ENCODE measurements around the gene PSMB1. TPM values are rescaled to one million over a fixed set of nuclear protein-coding genes. Genes with fewer than 3 reads are reported as not detected.

PSMB1 gene
- total RNA-seq (2014; rRNA removed; shearing (Covaris generic)), result 358 and 431 TPM in 2 replicates

DNA sequence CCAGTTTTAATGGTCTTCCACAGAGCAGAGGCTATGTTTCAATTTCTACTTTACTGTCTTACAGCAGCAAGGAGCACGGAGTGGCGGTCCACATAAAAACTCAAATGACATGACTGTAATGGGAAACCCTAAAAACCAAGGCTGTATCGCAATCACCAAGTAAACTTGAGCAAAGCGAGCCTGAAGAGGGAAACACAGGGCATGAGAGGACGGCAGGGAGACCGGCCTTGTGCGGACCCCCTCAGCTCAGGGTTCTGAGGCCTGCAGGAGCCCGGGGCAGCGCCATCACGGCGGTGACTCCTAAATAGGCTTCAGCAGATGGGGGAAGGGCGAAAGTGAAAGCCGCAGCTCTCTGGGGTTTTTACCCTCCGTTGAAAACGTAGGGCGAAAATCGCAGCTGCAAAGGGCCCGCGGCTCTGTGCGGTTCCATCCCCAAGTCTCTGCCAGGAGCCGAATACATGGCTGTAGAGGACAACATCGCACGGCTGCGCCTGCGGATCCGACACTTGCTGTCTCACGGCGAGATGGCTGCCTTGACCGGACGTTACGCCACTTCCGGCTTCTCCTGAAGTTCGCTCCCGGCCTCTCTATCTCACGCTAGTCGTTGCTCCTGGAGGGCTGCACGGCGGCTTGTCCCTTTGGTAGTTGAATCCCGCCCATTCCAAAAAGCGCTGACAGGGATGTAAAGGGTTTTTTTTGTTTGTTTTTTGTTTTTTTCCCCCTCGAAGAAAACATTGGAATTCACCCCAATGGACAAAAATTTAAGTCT lies at the start of gene PSMB1:
Gene PSMB1, minus strand, starts transcription at position 543 of the 769 bp plus-strand sequence. Its CDS starts 65 bp downstream, at position 478.
- peak; percentile 92 for DNase-seq (ENCODE audit: low spot score)

DNA sequence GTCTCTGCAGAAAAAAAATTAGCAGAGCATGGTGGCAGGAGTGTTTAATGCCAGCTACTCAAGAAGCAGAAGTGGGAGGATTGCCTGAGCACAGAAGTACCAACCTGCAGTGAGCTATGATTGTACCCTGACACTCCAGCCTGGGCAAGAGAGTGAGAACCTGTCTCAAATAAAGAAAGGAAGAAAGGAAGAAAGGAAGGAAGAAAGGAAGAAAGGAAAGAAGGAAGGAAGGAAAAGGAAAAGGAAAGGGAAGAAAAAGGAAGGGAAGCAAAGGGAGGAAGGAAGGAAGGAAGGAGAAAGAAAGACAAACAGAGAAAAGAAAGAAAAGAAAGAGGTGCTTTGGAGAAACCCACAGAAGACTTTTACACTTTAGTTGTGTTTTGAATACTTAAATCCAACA lies 44.2 kb upstream of the PSMB1 start:
- DNase-seq (ENCODE audit: low spot score), result no peak

DNA sequence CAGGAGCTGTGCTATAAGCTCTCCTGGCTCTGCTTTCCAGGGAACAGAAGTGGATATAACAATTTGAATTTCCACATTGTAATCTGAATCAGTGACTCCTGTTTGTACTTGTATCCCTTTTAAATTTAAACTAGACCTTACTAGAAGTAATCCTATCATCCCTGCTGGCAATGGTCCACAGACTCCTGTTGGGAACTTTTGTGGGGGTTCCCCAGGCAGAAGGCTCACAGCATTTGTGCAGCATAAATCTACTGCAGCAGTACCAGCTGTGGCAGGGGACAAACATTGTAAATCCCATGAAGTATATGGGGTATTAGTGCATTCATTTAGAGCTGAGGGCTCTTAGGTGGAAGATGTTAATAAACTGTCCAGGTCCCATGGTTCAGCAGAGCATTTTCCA lies 43.3 kb upstream of the PSMB1 start:
- no peak for DNase-seq (ENCODE audit: low spot score)

DNA sequence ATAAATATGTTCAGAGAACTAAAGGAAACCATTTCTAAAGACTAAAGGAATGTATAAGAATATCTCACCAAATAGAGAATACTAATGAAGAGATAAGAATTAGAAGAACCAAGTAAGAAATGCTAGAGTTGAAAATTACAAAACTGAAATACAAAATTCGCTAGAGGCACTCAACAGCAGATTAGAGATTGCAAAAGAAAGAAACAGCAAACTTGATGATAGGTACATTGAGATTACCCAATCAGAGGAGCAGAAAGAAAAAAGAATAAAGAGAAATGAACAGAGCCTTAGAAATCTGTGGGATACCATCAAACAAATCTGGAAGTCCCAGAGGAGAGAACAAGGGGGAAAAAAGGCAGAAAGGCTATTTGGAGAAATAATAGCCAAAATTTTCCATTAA lies 37.6 kb upstream of the PSMB1 start:
- DNase-seq (ENCODE audit: low spot score), result no peak

DNA sequence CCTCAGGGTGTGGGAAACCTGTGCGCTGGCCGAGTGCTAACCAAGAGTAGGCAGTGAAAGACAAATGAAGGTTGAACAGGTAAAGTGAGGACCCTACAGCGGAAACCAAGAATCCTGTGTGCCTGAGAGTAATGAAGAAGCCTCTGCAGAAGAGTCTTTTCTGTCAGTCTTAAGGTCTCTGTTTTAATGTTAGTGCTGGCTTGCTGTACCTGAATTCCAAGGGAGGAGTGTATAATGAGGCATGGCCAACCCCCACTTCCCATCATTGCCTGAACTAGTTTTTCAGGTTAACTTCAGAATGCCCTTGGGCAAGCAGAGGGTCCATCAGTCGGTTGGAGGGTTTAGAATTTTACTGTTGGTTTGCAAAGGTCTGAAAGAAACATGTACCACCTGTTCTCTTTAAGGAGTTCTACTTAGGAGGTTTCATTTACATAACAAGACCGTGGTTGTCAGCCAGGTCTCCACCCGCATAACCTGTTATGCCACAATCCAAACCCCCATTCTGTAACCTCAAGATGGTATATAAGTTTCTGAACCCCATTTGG lies 31.9 kb upstream of the PSMB1 start:
- DNase-seq (ENCODE audit: low spot score), result peak; percentile 60

DNA sequence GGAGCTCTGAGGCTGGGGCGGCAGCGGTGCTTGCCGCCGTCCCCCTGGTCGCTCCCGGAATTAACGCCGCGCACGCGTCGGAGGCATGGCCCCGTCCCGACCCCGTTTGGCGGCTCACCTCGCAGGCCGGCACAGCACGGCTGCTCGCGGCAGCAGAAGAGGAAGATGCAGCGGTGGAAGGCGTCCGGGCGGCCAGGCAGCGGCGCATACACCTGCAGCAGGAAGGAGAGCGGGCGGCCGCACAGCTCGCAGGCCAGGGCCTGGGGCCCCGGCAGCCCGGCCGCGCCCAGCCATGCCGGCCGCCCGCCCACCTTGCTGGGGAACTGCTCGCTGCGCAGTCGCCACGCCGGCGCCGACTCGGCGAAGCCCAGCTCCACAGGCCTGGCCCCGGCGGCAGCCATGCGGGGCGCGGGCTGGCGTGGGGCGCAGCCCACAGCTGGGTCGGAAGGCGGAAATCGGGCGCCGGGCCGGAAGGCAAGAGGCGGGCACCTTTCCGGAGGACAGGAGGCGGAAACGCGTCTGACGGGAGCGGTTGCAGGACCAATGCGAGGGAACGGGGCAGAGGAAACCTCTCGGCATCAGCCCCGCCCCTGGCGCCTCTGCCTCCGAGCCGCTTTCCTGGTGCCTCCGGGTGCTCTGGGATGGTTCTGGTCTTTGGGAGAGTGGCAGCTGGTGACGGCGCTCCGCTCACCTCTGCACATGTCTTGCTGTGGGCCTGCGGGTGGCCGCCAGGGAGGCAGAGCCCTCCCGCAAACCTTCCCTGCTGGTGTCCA lies 31.3 kb upstream of the PSMB1 start, which contains the start of gene PDCD2:
Gene PDCD2, minus strand, starts transcription at position 457 of the 773 bp plus-strand sequence. Its CDS starts 56 bp downstream, at position 401.
- DNase-seq (ENCODE audit: low spot score), result peak; percentile 94

DNA sequence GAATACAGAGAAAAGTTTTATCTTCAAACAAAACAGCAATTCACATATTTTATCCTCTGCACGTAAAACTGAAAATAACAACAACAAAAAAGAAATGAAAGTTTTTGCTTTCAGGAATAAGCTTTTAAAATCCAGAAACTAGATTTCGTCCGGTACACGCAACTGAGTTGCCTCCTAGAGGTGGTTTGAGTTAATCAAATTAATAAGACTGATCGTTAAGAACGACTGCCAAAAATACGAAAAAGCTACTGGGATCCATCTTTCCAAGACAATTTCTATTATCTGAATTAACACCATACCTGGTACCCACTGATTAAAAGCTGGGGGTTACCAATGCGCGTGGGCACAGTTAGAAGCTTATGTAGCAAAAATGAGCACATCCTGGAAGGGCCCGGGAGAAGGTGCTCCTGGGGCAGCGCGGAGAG lies 30.7 kb upstream of the PSMB1 start:
- peak; percentile 60 for DNase-seq (ENCODE audit: low spot score)

DNA sequence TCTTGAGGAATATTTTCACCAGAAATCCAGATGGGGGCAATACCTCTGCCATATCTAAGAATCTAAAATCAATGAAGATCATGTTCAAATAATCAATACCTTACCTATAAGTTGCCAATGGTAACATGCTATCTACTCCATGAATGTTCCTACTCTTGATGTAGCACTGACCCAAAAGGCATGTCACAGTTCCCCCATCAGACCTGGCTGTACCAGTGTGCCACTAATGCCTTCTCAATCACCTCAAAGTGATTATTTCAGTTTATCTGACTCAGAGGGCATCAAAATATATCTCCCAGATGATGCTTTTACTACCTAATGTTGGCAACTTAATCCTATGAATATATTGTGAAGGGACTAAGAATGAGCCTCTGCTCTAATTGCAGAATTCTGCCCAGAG lies 25.8 kb upstream of the PSMB1 start:
- DNase-seq (ENCODE audit: low spot score), result no peak

DNA sequence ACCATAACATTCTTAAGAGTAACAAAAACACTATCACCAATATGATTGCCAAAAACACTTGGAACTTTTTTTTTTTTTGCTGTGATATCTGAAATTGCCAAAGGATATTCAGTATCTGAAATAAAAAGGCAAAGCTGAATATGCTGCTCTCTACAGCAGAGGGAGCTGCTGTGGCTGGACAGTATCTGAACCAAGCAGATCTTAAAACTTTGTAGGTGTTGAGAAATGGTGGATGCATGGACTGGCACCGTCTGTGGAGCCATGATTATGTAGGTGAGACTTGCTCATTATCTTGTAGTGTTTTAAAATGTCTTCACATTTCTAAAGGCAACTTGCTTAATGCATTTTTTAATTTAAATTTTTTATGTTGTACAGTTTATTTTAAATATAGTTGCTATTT lies 22.1 kb upstream of the PSMB1 start:
- DNase-seq (ENCODE audit: low spot score), result peak; percentile 23

DNA sequence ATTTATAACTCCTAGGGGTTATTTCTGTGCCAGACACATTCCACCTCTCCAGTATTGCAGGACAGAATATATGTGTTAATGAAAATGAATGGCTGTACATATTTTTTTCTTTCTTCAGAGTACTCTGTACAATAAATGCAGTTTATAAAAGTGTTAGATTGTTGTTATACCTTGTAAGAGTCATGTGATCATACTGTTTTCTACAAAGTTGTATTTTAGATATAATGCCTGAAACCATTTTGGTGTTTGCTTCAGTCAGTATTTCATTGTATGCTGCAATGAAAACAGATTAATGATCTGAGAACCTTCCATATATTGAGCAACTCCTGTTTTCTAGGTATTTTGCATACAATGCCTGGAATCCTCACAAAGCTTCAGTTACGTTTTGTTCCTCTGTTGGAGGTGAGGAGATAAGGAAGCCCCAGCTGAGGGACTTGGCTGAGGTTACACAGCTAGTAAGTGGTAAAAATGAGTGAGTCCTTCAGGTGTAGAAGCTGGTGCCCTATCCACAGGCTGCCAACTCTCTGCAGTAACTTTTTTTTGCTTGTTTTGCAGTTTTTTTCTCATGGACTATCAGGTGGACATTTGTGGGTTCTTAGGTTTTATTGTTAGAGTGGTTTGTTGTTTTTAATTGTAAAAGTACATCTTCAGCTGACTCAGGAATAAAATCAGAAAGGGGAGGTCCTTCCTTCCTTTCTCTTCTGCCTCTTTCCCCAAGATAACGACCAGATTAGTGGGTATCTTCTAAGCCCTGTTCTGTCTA lies 19.8 kb upstream of the PSMB1 start:
- no peak for DNase-seq (ENCODE audit: low spot score)

DNA sequence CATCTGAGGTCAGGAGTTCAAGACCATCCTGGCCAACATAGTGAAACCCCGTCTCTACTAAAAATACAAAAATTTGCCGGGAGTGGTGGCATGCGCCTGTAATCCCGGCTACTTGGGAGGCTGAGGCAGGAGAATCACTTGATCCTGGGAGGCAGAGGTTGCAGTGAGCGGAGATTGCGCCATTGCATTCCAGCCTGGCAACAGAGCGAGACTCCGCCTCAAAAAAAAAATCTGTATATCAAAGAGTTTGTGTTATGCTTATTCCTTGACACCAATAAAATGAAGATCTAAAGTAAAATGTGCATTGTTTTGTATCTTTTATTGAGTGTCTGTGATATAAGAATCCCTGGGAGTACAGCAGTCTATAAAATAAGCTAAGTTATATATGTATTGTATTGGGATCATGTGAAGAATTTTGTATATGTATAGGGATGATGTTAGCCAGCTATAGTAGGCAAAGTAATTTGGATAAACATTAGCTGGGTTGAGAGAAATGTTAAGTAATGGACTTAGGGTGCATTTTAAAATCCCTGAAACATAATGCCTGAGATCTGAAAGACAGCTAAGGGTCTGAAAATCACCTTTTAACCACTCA lies 11.9 kb upstream of the PSMB1 start:
- DNase-seq (ENCODE audit: low spot score), result no peak

DNA sequence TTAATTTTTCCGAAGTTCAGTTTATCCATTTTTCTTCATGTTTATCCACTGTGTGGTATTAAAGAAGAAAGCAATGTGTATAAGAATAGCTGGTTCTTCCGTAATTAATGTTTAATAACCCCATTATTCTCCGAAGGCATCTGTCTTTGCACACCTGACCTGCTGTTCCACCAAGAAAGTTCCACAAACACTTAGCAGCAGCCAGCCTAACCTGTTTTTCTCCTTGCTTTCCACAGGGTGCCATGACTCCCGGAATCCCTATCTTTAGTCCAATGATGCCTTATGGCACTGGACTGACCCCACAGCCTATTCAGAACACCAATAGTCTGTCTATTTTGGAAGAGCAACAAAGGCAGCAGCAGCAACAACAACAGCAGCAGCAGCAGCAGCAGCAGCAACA lies 8.4 kb upstream of the PSMB1 start:
- no peak for DNase-seq (ENCODE audit: low spot score)

DNA sequence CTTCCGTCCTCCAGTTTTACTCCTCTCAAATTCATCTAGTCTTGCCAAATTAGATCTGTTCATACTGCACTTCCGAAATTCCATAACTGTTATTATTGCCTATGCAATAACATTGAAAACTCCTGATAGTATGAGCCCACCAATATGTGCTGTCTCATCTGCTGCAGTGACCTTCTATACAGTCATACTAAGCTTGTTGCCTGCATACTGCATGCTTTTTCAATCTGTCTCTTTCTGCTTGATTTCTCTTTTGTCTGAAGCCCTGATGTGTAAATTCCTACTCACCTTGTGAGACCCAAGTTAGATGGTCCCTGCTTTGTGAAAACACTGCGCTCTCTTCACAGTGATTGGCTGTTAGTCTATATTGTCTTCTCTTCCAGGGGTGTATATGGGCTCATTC lies 2.2 kb upstream of the PSMB1 start:
- no peak for DNase-seq (ENCODE audit: low spot score)

DNA sequence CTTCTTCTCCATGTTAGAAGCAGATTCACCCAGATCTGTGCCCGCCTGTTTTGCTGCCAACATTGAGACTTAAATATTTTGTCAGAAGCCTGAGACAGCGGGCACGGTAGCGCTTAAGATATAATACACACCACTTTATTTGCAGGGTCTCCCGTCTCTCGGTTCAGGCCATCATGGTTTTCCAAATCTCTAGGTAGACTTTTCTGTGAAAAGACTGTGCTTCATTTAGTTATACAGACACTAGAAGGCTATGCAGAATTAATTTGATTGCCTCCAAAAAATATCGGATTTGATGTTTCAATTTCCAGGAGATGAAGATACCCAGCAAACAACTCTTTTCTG lies 1.7 kb upstream of the PSMB1 start:
- DNase-seq (ENCODE audit: low spot score), result no peak

DNA sequence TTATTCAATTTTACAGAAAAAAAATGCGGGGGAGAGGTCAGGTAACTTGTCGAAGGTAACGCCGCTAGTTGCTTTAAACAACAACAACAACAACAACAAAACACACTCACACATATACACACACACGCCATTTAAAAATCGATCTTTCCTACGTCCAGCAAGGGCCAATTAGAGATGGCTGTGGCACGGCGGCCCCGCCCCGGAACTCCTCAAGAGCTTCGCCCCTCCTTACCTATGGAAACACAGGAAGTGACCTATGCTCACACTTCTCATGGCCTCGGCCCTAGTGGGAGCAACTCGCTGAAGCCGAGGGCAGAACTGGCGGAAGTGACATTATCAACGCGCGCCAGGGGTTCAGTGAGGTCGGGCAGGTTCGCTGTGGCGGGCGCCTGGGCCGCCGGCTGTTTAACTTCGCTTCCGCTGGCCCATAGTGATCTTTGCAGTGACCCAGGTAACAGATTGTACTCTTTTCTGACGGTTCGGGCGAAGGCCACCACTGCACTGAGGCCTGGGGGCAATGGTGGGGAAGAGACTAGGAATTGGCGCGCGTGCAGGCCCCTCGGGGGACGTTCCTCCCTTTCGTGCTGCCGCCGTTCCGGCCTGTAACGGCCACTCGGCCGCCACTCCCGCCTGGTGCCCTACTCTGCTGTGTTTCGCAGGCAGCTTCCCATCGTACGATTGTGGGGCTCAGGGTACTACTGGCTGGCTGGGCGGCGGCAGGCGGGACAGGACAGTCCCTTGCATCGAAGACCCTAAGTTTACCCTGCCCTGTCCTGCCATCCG lies 1.1 kb upstream of the PSMB1 start, which contains the start of gene TBP:
Gene TBP, plus strand, starts transcription at position 357 of the 783 bp plus-strand sequence. CDS start 2,661 bp downstream, outside the sequence.
- DNase-seq (ENCODE audit: low spot score), result peak; percentile 97

DNA sequence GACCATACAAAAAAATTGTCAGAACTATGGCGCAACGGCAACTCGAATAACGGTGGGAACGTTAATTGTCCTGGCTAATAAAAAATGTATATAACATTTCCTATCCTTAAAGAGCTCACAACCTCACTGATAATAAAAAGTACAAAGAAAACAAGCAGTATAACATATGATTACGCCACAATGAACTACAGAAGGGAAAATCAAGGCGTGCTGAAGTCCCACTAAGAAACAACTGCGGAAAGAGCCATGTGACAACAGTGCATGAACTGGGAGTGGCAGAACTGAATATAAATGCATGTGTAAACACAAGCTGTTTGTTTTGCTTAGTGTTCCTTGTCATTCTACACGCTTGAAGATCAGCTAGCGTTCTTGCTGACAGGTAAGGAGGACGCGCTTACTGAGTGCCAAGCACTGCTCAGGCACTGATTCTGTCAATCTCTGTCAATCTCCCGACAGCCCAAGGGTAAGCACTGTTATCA lies 466 bp upstream of the PSMB1 start:
- no peak for DNase-seq (ENCODE audit: low spot score)

DNA sequence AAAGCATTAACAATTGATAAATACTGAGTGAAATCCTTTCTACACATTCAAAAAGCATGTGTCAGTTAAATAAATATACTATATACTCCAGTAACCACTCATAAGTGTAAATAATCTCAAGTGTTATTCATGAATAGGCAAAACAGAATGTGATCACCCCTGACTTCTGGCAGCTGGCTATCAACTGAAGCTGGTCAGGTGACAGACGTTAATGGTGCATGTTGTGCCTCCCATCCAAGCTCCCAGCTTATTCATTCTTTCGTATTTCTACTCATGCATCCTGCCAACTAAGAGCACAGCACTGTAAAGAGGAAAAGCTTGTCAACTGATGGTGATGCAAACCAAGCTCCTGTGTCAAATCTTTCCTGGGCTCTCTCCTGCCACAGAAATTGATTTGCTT lies 7.7 kb downstream of the PSMB1 start:
- DNase-seq (ENCODE audit: low spot score), result no peak

DNA sequence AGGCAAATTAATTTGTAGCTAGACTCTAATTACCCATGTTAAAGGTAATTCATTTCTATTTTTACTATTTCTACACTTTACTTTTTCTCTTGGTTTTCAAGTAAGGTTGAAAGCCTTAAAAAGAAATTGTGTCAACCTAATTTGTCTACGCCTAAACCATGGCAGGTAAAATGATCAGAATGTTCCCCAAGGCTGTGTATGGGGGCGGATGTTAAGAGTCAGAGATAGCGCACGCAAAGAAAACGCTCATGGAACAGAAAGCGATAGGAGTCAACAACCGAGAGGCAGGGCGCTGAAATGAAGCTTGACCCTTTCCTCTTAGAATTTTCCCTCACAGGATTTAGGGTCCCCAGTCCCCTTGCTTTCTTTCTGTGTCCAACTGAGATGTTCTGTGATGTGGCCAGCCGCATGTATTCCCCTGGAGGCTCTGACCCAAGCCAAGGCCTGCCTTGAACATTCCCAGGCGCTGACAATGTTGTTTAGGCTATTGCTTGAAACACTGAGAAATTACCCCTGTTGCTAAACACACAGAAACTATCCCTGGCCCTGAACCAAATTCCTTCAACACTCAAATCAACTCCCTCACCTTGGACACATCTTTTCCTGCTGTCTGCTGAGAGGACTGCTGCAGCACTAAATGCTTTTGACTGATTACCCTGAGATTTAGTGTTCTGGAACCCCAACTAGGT lies 10.9 kb downstream of the PSMB1 start:
- no peak for DNase-seq (ENCODE audit: low spot score)

DNA sequence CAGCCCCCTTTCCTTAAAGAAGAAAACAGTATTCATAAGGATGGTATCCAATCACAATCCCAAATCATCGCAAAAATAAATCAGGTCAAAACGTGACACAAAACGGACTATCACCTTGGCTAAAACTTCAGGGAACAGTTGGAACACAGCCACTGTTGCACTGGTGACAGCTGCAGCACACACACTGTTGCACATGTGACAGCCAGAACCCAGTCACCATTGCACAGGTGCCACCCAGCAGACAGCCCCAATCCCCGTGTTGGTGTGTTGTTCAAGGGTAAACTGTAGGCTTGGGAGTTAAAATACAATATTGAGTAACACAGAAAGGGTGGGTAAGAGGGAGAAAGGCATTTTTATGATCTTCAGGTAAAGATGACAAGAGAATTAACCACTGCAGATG lies 15.8 kb downstream of the PSMB1 start:
- no peak for DNase-seq (ENCODE audit: low spot score)

DNA sequence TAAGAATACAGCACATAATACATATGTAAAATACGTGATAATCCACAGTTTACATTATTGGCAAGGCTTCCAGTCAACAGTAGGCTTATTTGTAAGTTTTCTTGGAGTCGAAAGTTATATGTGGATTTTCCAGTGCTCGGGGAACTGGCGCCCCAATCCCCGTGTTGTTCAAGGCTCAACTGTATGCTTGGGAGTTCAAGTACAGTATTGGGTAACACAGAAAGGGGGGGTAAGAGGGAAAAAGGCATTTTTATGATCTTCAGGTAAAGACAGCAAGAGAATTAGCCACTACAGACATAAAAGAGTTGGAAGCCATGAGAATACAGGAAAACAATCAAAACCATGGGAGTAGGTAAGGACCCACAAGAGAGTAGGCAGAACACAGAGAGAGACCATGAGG lies 16.4 kb downstream of the PSMB1 start:
- no peak for DNase-seq (ENCODE audit: low spot score)

Data from HT-29 (cell line).